ENCODE results near the gene LHFPL5. TPM values are rescaled to one million over a fixed set of nuclear protein-coding genes. Genes with fewer than 3 reads are reported as not detected.

Gene LHFPL5
- total and polyA plus RNA-seq, 2 of the 8 experiments (the other 6 are each of a cell fraction or from before 2014, with no cell fraction given): 0.03 TPM; not detected in 1

- H3K14ac ChIP-seq (ENCODE audit: insufficient read length): no peak overlapping the region
- no peak overlapping the region for H2BK12ac ChIP-seq (ENCODE audit: low read depth, low read length)
- no peaks in the 10 kb centered on the region for H3K36me3 ChIP-seq (ENCODE audit: control insufficient read depth in 2 of 4, insufficient read depth in 4 of 4, low read length in 3 of 4)
- no peak overlapping the region for H2BK5ac ChIP-seq (ENCODE audit: low read depth, low read length)
- H4K91ac ChIP-seq (replicated peaks; ENCODE audit: insufficient read length, low read length): no peak overlapping the region
- no peak overlapping the region for H3K18ac ChIP-seq (ENCODE audit: extremely low read depth, low read length)
- WGBS, 2 experiments (ENCODE audit: extremely low coverage in 1 of 2, insufficient coverage in 1 of 2, insufficient read length in 1 of 2, insufficient replicate concordance in 2 of 2, low coverage in 1 of 2, low lambda C conversion rate in 2 of 2, missing lambda C conversion rate in 1 of 2): 88% methylated on average over 4 of the region's 4 CpGs; no CpG with 5 or more reads in 1 of the 2 experiments
- no peak overlapping the region for H3K4me2 ChIP-seq (ENCODE audit: insufficient read depth in 1 of 2, low read depth in 2 of 2, low read length in 2 of 2)
- no peaks in the 10 kb centered on the region for H3K79me1 ChIP-seq (ENCODE audit: low read depth, low read length)
- H2BK15ac ChIP-seq (ENCODE audit: low read length): peak overlapping the region; percentile 89; the same call in 1 of the 2 replicates
- H2BK120ac ChIP-seq (replicated peaks; ENCODE audit: low read depth, low read length): no peak overlapping the region
- H3K27ac ChIP-seq (ENCODE audit: low read depth, low read length): no peak overlapping the region
- H3K9me3 ChIP-seq (ENCODE audit: insufficient read depth in 2 of 2, low read depth in 1 of 2, low read length in 1 of 2): no peaks in the 10 kb centered on the region
- H4K20me1 ChIP-seq (replicated peaks in 1 of 2; ENCODE audit: control insufficient read depth in 1 of 2, insufficient read depth in 2 of 2, low read length in 2 of 2): no peaks in the 10 kb centered on the region
- no peak overlapping the region for H4K8ac ChIP-seq (ENCODE audit: extremely low read depth, insufficient read depth, low read length)
- no peak overlapping the region for H4K5ac ChIP-seq (ENCODE audit: insufficient read length, low read depth, low read length)
- H3K23me2 ChIP-seq (ENCODE audit: low read depth, low read length): peaks cover under 1% of the 10 kb centered on the region
- no peak overlapping the region for H2BK20ac ChIP-seq (ENCODE audit: low read length)
- no peak overlapping the region for H3K56ac ChIP-seq (replicated peaks; ENCODE audit: insufficient read length, low read depth, low read length)
- H2AFZ ChIP-seq (ENCODE audit: low read length): no peak overlapping the region
- no peak overlapping the region for H3K23ac ChIP-seq (ENCODE audit: insufficient read length)
- no peak overlapping the region for H3K9ac ChIP-seq (replicated peaks in 1 of 4; ENCODE audit: extremely low read depth in 1 of 4, low read depth in 3 of 4, low read length in 3 of 4)
- DNase-seq (ENCODE audit: low read depth in 1 of 2, low spot score in 2 of 2) (no peak), FAIRE-seq (no peak)
- H3K4ac ChIP-seq (replicated peaks; ENCODE audit: insufficient read length, low read depth, low read length): no peak overlapping the region
- H2AK5ac ChIP-seq (ENCODE audit: low read depth, low read length): no peak overlapping the region
- no peaks in the 10 kb centered on the region for H3K79me2 ChIP-seq (ENCODE audit: control insufficient read depth in 1 of 2, insufficient read depth in 2 of 2, low read length in 2 of 2)
- no peak overlapping the region for H3K4me3 ChIP-seq (ENCODE audit: extremely low read depth in 1 of 4, insufficient read depth in 2 of 4, low read depth in 3 of 4, low read length in 4 of 4)
- H3K27me3 ChIP-seq (replicated peaks in 1 of 4; ENCODE audit: control insufficient read depth in 3 of 4, extremely low read depth in 1 of 4, insufficient read depth in 3 of 4, low read length in 3 of 4): peaks cover 0 to 4% (median 0%) of the 10 kb centered on the region in 4 experiments; a peak in 2 of 7 replicates
- H3K4me1 ChIP-seq (replicated peaks in 1 of 4; ENCODE audit: control insufficient read depth in 3 of 4, insufficient read depth in 4 of 4, low read length in 3 of 4): peaks cover 0 to 11% (median 0%) of the 10 kb centered on the region in 4 experiments; a peak in 2 of 7 replicates
- ChIA-PET POLR2A (ENCODE audit: partially characterized antibody) (interaction anchor here (0.7 to 1.3 kb wide), 2 partner anchors 15 to 20 kb away, joined by 4 to 7 read pairs; no protein-coding TSS in a partner anchor), CTCF (ENCODE audit: partially characterized antibody) (interaction anchor here (1.1 to 2.2 kb wide), 6 partner anchors 10 to 478 kb away, joined by 3 to 6 read pairs (median 4); partner anchors contain the start of gene ARMC12)
- TF ChIP-seq USF2 (IDR thresholded peaks at IDR 0.05; ENCODE audit: low read length) (no peak), TCF12 (IDR thresholded peaks at IDR 0.05; ENCODE audit: low read depth, low read length) (no peak), ASH2L (IDR thresholded peaks at IDR 0.05; ENCODE audit: low read length) (no peak), CHD1 (IDR thresholded peaks at IDR 0.05; ENCODE audit: low read depth, low read length) (no peak), EP300 (IDR thresholded peaks at IDR 0.05; ENCODE audit: borderline replicate concordance in 1 of 2, low read depth in 2 of 2, low read length in 2 of 2) (no peak), POLR2A (IDR thresholded peaks at IDR 0.05; ENCODE audit: control extremely low read depth in 1 of 2, low read depth in 2 of 2, low read length in 2 of 2) (no peak), HDAC2 (IDR thresholded peaks at IDR 0.05; ENCODE audit: borderline replicate concordance in 1 of 2, low read depth in 2 of 2, low read length in 2 of 2) (no peak), JUN (IDR thresholded peaks at IDR 0.05; ENCODE audit: low read depth, low read length) (no peak), SIRT6 (IDR thresholded peaks at IDR 0.05; ENCODE audit: low read length) (no peak), ZNF274 (IDR thresholded peaks at IDR 0.05; ENCODE audit: borderline replicate concordance, extremely low read depth, low read length) (no peak), RAD21 (IDR thresholded peaks at IDR 0.05 in 1 of 2, conservative IDR thresholded peaks at IDR 0.05 in 1 of 2; ENCODE audit: low read depth in 2 of 2, low read length in 2 of 2) (no peak), POU5F1 (IDR thresholded peaks at IDR 0.05; ENCODE audit: low read depth, low read length) (no peak), TBP (IDR thresholded peaks at IDR 0.05; ENCODE audit: low read depth, low read length) (no peak)
Measured at GRCh38 chr6:35769211-35769610, 35.9 kb upstream of the LHFPL5 start.

Measured in H1 (cell line).